K562 (cell line): ENCODE data around the gene CAST. TPM values are rescaled to one million over a fixed set of nuclear protein-coding genes. Genes with fewer than 3 reads are reported as not detected.
A peak's percentile ranks its signal among the peaks of the same experiment; 100 is the strongest.

Experiments
- ATAC-seq: fragments of 200-7000 bp; cut with Tn5 transposase; 3 replicates; pipeline ENCODE4 v1.9.1; 2020; ENCODE audit warnings: moderate library complexity
- BruUV-seq: library from RNA; stranded (reverse); fragments of 400-500 nt; replicated peaks from 2 replicates; lab custom pipeline; 2021; lab: Mats Ljungman, UMichigan
- CTCF ChIA-PET: fragments of 300-600 bp; formaldehyde crosslinking; extraction: SDS; loops from one replicate; lab custom pipeline; 2021; ENCODE audit warnings: low intra/inter-chr PET ratio; lab: Yijun Ruan, JAX
- POLR2A ChIA-PET: fragments of 300-600, 350-650 bp; sonication (Branson Sonifier 250); formaldehyde crosslinking; extraction: SDS; loops from one replicate; lab custom pipeline; 2021; ENCODE audit warnings: antibody characterized with exemption, inconsistent platforms; lab: Yijun Ruan, JAX
- DNase-seq, 4 experiments: peaks; one replicate each; pipeline versions ENCODE4 v3.0.0 to v3.0.0-alpha.2; 2011 to 2018; ENCODE audit warnings: low spot score in 3 of 4, mixed read lengths in 3 of 4; ENCODE audit errors: extremely low read depth in 1 of 4
- FAIRE-seq: peaks from 2 replicates; lab custom pipeline; 2011; peaks lifted over from hg19 to GRCh38; lab: Jason Lieb, UNC
- H2AFZ ChIP-seq: 2 replicates; pipeline ENCODE4 v1.6.0; 2011; ENCODE audit warnings: low read depth, low read length, control low read depth, inconsistent platforms
- H3K27ac ChIP-seq: fragments of 200-600 bp; 3 replicates; pipeline ENCODE4 v1.8.0; 2011; ENCODE audit warnings: low read depth, mild to moderate bottlenecking, control low read depth, inconsistent platforms, low read length, moderate library complexity, mixed read lengths; ENCODE audit errors: extremely low read depth
- H3K27me3 ChIP-seq, 2 experiments: fragments of 300-600 bp in 1 of 2; 2 replicates in 1 of 2; 3 replicates in 1 of 2; pipeline versions ENCODE4 v1.6.0 to v1.8.0; 2011; ENCODE audit warnings: inconsistent platforms in 2 of 2, low read length in 2 of 2, mild to moderate bottlenecking in 1 of 2, mixed read lengths in 1 of 2, moderate library complexity in 1 of 2; ENCODE audit not compliant: control insufficient read depth in 2 of 2, insufficient read depth in 2 of 2
- H3K36me3 ChIP-seq: fragments of 300-600 bp; 3 replicates; pipeline ENCODE4 v1.8.0; 2011; ENCODE audit warnings: mild to moderate bottlenecking, low read length, inconsistent platforms; ENCODE audit not compliant: control insufficient read depth, insufficient read depth
- H3K4me1 ChIP-seq, 2 experiments: fragments of 200-600 bp in 1 of 2; replicated peaks in 1 of 2; 2 replicates in 1 of 2; 3 replicates in 1 of 2; pipeline versions ENCODE4 v1.5.1 to v1.8.0; 2011; ENCODE audit warnings: inconsistent platforms in 2 of 2, low read length in 2 of 2, mild to moderate bottlenecking in 1 of 2, mixed read lengths in 1 of 2, moderate library complexity in 1 of 2; ENCODE audit not compliant: control insufficient read depth in 2 of 2, insufficient read depth in 2 of 2
- H3K4me2 ChIP-seq: 2 replicates; pipeline ENCODE4 v1.6.1; 2011; ENCODE audit warnings: low read length, control low read depth, inconsistent platforms, mixed read lengths; ENCODE audit not compliant: insufficient read depth
- H3K4me3 ChIP-seq: fragments of 200-600 bp; sonication (generic), shearing (Covaris generic); 2 replicates; pipeline ENCODE4 v1.5.1; 2016; ENCODE audit warnings: control low read depth, inconsistent platforms
- H3K79me2 ChIP-seq: fragments of 200-600 bp; 3 replicates; pipeline ENCODE4 v1.8.0; 2011; ENCODE audit warnings: low read length, inconsistent platforms; ENCODE audit not compliant: control insufficient read depth, insufficient read depth
- H3K9ac ChIP-seq, 2 experiments: 2 replicates each; pipeline versions ENCODE4 v1.6.0 to v1.6.1; 2011; ENCODE audit warnings: low read depth in 2 of 2, low read length in 2 of 2, control low read depth in 1 of 2, inconsistent platforms in 1 of 2, mild to moderate bottlenecking in 1 of 2, mixed read lengths in 1 of 2; ENCODE audit not compliant: insufficient read depth in 1 of 2
- H3K9me1 ChIP-seq: one replicate; pipeline ENCODE4 v1.6.0; 2011; ENCODE audit warnings: inconsistent platforms, mild to moderate bottlenecking, low read length, moderate library complexity; ENCODE audit not compliant: control insufficient read depth, insufficient read depth
- H3K9me3 ChIP-seq: replicated peaks from 2 replicates; pipeline ENCODE4 v1.5.1; 2011; ENCODE audit warnings: low read depth, low read length, inconsistent platforms; ENCODE audit not compliant: control insufficient read depth, insufficient read depth
- H4K20me1 ChIP-seq: replicated peaks from 2 replicates; pipeline ENCODE4 v1.6.1; 2011; ENCODE audit warnings: low read length, inconsistent platforms, mixed read lengths; ENCODE audit not compliant: control insufficient read depth, insufficient read depth
- CEBPG ChIP-seq, 3 experiments: fragments of 200-800 bp in 1 of 3; sonication (Bioruptor generic) in 1 of 3; sonication (generic) in 1 of 3; formaldehyde crosslinking in 1 of 3; IDR thresholded peaks in 2 of 3; conservative IDR thresholded peaks in 1 of 3; 2 replicates each; pipeline versions ENCODE4 v1.6.1 to v1.8.0; 2016 to 2022; ENCODE audit warnings: missing compliant biosample characterization in 2 of 3, missing genetic modification characterization in 2 of 3, mild to moderate bottlenecking in 1 of 3, missing genetic modification reagents in 1 of 3
- CTCF ChIP-seq, 3 experiments: IDR thresholded peaks in 2 of 3; conservative IDR thresholded peaks in 1 of 3; 2 replicates each; pipeline ENCODE4 v1.5.1; 2011 to 2012; ENCODE audit warnings: low read length in 3 of 3, mild to moderate bottlenecking in 3 of 3, control low read depth in 2 of 3, improper control_type of control experiment in 1 of 3, inconsistent platforms in 1 of 3, low read depth in 1 of 3, mixed read lengths in 1 of 3, moderate library complexity in 1 of 3; ENCODE audit not compliant: insufficient read depth in 2 of 3
- HDAC6 ChIP-seq: IDR thresholded peaks from 2 replicates; pipeline ENCODE4 v1.6.1; 2012; ENCODE audit warnings: low read depth, mild to moderate bottlenecking, control low read depth, inconsistent platforms, low read length, moderate library complexity
- PHB2 ChIP-seq: fragments of 450-650 bp; IDR thresholded peaks from 2 replicates; pipeline ENCODE4 v1.6.1; 2017; ENCODE audit warnings: low read depth
- REST ChIP-seq, 2 experiments: fragments of 450-650 bp; formaldehyde crosslinking in 1 of 2; IDR thresholded peaks; 2 replicates each; pipeline versions ENCODE4 v1.4.0 to v1.6.1; 2014 to 2020; ENCODE audit warnings: mild to moderate bottlenecking in 2 of 2, borderline replicate concordance in 1 of 2, low read depth in 1 of 2
- SMC3 ChIP-seq: conservative IDR thresholded peaks from 2 replicates; pipeline ENCODE4 v1.6.1; 2011; ENCODE audit warnings: low read depth, low read length, improper control_type of control experiment; ENCODE audit not compliant: insufficient read depth
- STAT5B ChIP-seq: fragments of 250-450 bp; sonication (Bioruptor Pico); IDR thresholded peaks from 2 replicates; pipeline ENCODE4 v1.8.0; 2021; ENCODE audit warnings: mild to moderate bottlenecking, inconsistent platforms
- THAP7 ChIP-seq: fragments of 250-450 bp; sonication (Bioruptor Pico); IDR thresholded peaks from 2 replicates; pipeline ENCODE4 v1.5.0; 2021
- ZNF384 ChIP-seq: IDR thresholded peaks from 2 replicates; pipeline ENCODE4 v1.6.1; 2012; ENCODE audit warnings: low read depth, low read length, improper control_type of control experiment
- in situ Hi-C: fragments of 300-500 bp; cut with MboI; formaldehyde crosslinking; loops from 4 replicates; pipeline ENCODE4 v1.15.0; 2018; ENCODE audit warnings: inconsistent platforms, mixed read lengths
- intact Hi-C: fragments of 100-400 bp; cut with micrococcal nuclease; formaldehyde crosslinking; loops from 2 replicates; pipeline ENCODE4 v1.14.2; 2022
- polyA plus RNA-seq, 8 experiments: library from polyadenylated mRNA; depleted of rRNA in 4 of 8; stranded (reverse) in 5 of 8; unstranded in 3 of 8; fragments of >200 nt; fragmentation: Nextera tagmentation in 2 of 8; fragmentation: Illumina TruSeq in 1 of 8; extraction: Ambion mirVana in 2 of 8; extraction: Trizol in 1 of 8; gene quantifications; 2 replicates each; pipeline versions ENCODE4 v1.2.1 to v1.2.3, GENCODE V29; 2011 to 2014; ENCODE audit warnings: inconsistent platforms in 1 of 8, missing spikeins in 1 of 8
- total RNA-seq, 7 experiments: library from RNA; depleted of rRNA in 6 of 7; stranded (reverse); fragments of >200 nt in 6 of 7; fragmentation: Illumina TruSeq in 2 of 7; extraction: Trizol in 2 of 7; gene quantifications; 2 replicates each; pipeline versions ENCODE4 v1.2.1 to v1.2.3, GENCODE V29; 2011 to 2021; ENCODE audit warnings: low replicate concordance in 1 of 7

Gene CAST
- total and polyA plus RNA-seq, 9 of the 15 experiments (the other 6 are each of a cell fraction or from before 2014, with no cell fraction given): 55.5 to 136 (median 86.1) TPM

- CTCF ChIA-PET: interaction anchor here (0.6 to 2.8 kb wide), 4 partner anchors 21 to 410 kb away, joined by 4 to 30 read pairs (median 6); no protein-coding TSS in a partner anchor
- POLR2A ChIA-PET: interaction anchor here (0.6 to 1.4 kb wide), 7 partner anchors 9 to 419 kb away, joined by 3 to 5 read pairs (median 3); no protein-coding TSS in a partner anchor
- H3K9me1 ChIP-seq: no peaks in the 10 kb centered on the region
- peak; percentile 68; the same call in 2 of the 3 replicates for ATAC-seq
- no peaks in the 10 kb centered on the region for H3K9me3 ChIP-seq
- H2AFZ ChIP-seq: no peak overlapping the region
- no peak overlapping the region for H3K9ac ChIP-seq
- no peak overlapping the region for H3K4me3 ChIP-seq
- DNase-seq: peak; percentile 47 to 76 (median 49)
- FAIRE-seq: peak; percentile 57
- H3K4me2 ChIP-seq: no peak overlapping the region
- no peaks in the 10 kb centered on the region for H3K27me3 ChIP-seq
- intact Hi-C loops: loop anchor here (1.0 to 5.0 kb wide), 3 partner anchors 110 to 411 kb away; no protein-coding TSS in a partner anchor
- no TSS peak for BruUV-seq
- no peaks in the 10 kb centered on the region for H3K4me1 ChIP-seq
- H4K20me1 ChIP-seq: no peaks in the 10 kb centered on the region
- no peak overlapping the region for H3K27ac ChIP-seq
- no peaks in the 10 kb centered on the region for H3K79me2 ChIP-seq
- in situ Hi-C loops: no loop called here
- H3K36me3 ChIP-seq: peaks cover 83% of the 10 kb centered on the region
- TF ChIP-seq HDAC6 (no peak), STAT5B (CRISPR knock-in tag) (no peak), PHB2 (no peak), CEBPG (CRISPR knock-in tag; IDR thresholded peaks at IDR 0.05) (no peak), CEBPG (tag; conservative IDR thresholded peaks at IDR 0.05 in 1 of 2, IDR thresholded peaks at IDR 0.05 in 1 of 2) (peak in 1 of 2 experiments; percentile 47; a peak in 1 of 4 replicates), CTCF (IDR thresholded peaks at IDR 0.05 in 2 of 3, conservative IDR thresholded peaks at IDR 0.05 in 1 of 3; ENCODE audit: insufficient read depth in 2 of 3, low read depth in 1 of 3, low read length in 3 of 3) (peak; percentile 41 to 74 (median 42); a peak in 4 of 6 replicates), ZNF384 (peak; percentile 94), THAP7 (no peak), REST (IDR thresholded peaks at IDR 0.05; ENCODE audit: borderline replicate concordance) (peak; percentile 30; the same call in 1 of the 2 replicates), REST (CRISPR knock-in tag; IDR thresholded peaks at IDR 0.05; ENCODE audit: low read depth) (no peak), SMC3 (peak; percentile 24; the same call in 1 of the 2 replicates)
Observed at GRCh38 chr5:96752341-96753016, 90.3 kb downstream of the CAST start.
